T-helper 17 cell (primary cell): ENCODE measurements around the gene EIF1B. TPM values are rescaled to one million over a fixed set of nuclear protein-coding genes. Genes with fewer than 3 reads are reported as not detected.

Experiments used
- ATAC-seq: fragments of 150-1000 bp; cut with Tn5 transposase; 2 replicates; pipeline ENCODE4 v1.10.0; 2021; ENCODE audit warnings: mild to moderate bottlenecking, moderate library complexity
- DNase-seq, 3 donors: peaks; one replicate each; pipeline versions ENCODE4 v3.0.0 to v3.0.0-alpha.2; 2020 to 2021
- H3K9me3 ChIP-seq: one replicate; pipeline ENCODE4 v1.7.0; 2013; ENCODE audit warnings: low read length, mild to moderate bottlenecking; ENCODE audit not compliant: control insufficient read depth, poor library complexity, severe bottlenecking
- H3K27ac Mint-ChIP-seq: one replicate; pipeline ENCODE4 v1.8.0; 2022; ENCODE audit warnings: mild to moderate bottlenecking, moderate library complexity, mixed read lengths
- H3K27me3 Mint-ChIP-seq: one replicate; pipeline ENCODE4 v1.8.0; 2022; ENCODE audit warnings: mixed read lengths
- H3K36me3 Mint-ChIP-seq: one replicate; pipeline ENCODE4 v1.8.0; 2022; ENCODE audit warnings: low read depth, mixed read lengths
- H3K4me1 Mint-ChIP-seq: one replicate; pipeline ENCODE4 v1.8.0; 2022; ENCODE audit warnings: mild to moderate bottlenecking, mixed read lengths
- H3K4me3 Mint-ChIP-seq: one replicate; pipeline ENCODE4 v1.8.0; 2022; ENCODE audit warnings: mild to moderate bottlenecking, moderate library complexity, mixed read lengths
- total RNA-seq, 4 donors: library from RNA in 2 of 4; stranded (reverse) in 2 of 4; gene quantifications; one replicate each; pipeline ENCODE4 v1.2.3 and lab custom pipeline; 2022 to 2026

The EIF1B gene
- total RNA-seq, 2 donors from 2014 or later = 55.4 to 62.1 TPM

DNA sequence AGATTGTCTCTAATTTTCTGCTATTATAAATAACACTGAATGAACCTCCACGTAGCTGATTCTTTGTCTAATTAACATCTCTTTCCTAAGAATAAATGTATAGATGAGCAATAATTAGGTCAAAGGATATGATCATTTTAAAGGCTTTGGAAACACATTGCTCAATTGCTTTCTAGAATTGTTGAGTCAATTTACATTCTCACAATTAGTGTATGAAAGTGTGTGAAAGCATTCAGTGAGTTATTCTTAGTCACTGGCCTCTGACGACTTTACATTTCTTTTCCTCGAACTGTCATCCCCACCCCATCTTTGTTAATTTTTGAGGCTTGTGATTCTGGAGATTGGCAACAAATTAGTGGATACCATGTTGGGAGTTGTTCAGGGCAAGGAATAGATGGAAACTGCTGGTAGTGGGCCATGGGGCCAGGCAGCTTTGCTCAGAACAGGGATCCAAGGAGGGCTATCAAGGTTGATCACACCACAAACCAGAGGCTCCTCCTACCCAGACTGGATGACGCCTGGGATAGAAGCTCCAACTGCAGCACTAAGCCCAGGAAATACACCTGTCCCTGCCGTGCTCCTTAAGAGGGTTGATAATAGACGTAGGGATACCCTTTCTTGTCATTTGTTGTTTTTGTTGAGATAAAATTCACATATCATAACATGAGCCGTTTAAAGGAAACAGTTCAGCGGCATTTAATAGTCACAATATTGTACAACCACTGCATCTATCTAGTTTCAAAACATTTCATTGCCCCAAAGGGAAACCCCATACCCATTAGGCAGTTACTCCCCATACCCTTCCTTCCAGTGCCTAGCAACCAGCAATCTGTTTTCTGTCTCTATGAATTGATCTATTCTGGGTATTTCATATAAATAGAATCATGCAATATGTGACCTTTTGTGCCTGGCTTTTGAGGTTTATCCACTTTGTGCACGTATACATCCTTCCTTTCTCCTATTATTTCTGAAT is 27.9 kb downstream of the EIF1B start:
- DNase-seq (no peak), ATAC-seq (no peak)
- peaks cover 5% of the 10 kb centered on the region for H3K27me3 Mint-ChIP-seq
- H3K4me3 Mint-ChIP-seq = no peak overlapping the region
- H3K4me1 Mint-ChIP-seq = peaks cover 5% of the 10 kb centered on the region
- no peaks in the 10 kb centered on the region for H3K9me3 ChIP-seq
- H3K36me3 Mint-ChIP-seq = no peaks in the 10 kb centered on the region
- H3K27ac Mint-ChIP-seq = no peak overlapping the region

DNA sequence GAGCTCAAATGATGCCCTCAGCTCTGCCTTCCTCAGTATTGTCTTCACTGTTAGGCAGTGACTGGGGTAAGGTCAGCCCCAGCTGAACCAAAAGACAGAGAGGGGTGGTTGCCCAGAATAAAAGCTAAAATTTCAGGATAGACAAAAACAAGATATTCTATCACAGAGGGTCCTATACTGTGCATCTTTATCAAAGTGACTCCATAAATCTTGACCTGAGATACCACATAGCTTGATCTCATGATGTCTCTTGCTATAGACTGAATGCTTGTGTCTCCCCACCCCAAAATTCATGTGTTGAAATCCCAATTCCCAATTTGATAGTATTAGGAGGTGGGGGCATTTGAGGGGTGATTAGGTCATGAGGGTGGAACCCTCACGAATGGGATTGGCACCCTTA is 30.4 kb downstream of the EIF1B start:
- H3K4me1 Mint-ChIP-seq = peaks cover 5% of the 10 kb centered on the region
- H3K9me3 ChIP-seq = no peaks in the 10 kb centered on the region
- H3K27me3 Mint-ChIP-seq = no peaks in the 10 kb centered on the region
- ATAC-seq = no peak
- no peak overlapping the region for H3K27ac Mint-ChIP-seq
- no peak overlapping the region for H3K4me3 Mint-ChIP-seq
- H3K36me3 Mint-ChIP-seq = no peaks in the 10 kb centered on the region
- no peak for DNase-seq

DNA sequence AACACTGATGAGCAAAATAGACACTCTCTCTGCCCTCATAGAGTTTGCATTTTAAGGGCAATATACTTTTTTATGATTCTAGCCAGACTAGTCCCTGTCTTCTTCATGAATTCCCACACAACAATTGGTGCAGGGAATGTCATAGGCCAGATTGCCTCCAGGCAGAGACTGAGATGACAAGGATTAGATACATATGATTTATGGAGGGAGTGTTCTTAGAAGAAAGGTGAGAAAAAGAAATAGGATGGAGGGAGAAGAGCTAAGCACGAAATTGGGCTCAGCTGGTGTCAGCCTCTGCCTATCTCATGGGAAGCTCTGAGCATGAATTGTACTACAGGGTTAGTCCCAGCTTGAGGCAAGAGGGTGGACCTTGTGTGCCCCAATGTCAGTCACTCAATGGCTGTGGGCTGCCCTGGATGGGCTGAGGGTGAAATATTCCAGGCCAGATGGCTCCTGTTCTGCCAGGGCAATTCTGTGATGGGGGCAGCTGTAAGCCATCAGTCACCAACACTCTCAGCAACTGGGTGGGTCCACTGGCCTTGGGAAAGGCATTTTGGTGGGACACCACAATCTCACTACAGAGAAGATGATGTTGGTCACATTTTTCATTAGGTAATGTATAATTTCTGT is 31.1 kb downstream of the EIF1B start:
- no peak overlapping the region for H3K4me3 Mint-ChIP-seq
- H3K4me1 Mint-ChIP-seq = peaks cover 5% of the 10 kb centered on the region
- H3K9me3 ChIP-seq = no peaks in the 10 kb centered on the region
- DNase-seq (no peak), ATAC-seq (no peak)
- H3K36me3 Mint-ChIP-seq = no peaks in the 10 kb centered on the region
- no peak overlapping the region for H3K27ac Mint-ChIP-seq
- no peaks in the 10 kb centered on the region for H3K27me3 Mint-ChIP-seq

- Mint-ChIP-seq H3K27me3 (no peaks in the 10 kb centered on the region), H3K36me3 (no peaks in the 10 kb centered on the region), H3K27ac (no peak overlapping the region), H3K4me1 (peaks cover 5% of the 10 kb centered on the region), H3K4me3 (no peak overlapping the region)
- DNase-seq (no peak), ATAC-seq (no peak)
- no peaks in the 10 kb centered on the region for H3K9me3 ChIP-seq
These were observed 32.2 kb downstream of the EIF1B start for GRCh38 chr3:40341671-40342070.

- DNase-seq (no peak), ATAC-seq (no peak)
- peaks cover 4% of the 10 kb centered on the region for H3K36me3 Mint-ChIP-seq
- H3K4me1 Mint-ChIP-seq = no peaks in the 10 kb centered on the region
- no peak overlapping the region for H3K27ac Mint-ChIP-seq
- H3K27me3 Mint-ChIP-seq = peaks cover 14% of the 10 kb centered on the region
- no peak overlapping the region for H3K4me3 Mint-ChIP-seq
- no peaks in the 10 kb centered on the region for H3K9me3 ChIP-seq
These were observed 41.0 kb downstream of the EIF1B start for GRCh38 chr3:40350529-40350928.

DNA sequence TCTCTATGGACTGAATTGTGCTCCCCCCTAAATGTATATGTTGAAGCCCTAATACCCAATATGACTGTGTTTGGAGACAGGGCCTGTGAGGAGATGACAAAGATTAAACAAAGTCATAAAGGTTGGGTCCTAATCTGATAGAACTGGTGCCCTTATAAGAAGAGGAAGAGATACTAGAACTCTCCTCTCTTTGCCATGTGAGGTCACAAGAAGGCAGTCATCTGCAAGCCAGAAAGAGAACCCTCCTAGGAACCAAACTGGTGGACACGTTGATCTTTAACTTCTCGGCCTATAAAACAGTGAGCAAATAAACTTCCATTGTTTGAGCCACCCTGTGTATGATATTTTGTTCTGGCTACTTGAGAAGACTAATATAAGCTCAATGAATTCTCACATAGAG is 45.9 kb downstream of the EIF1B start:
- Mint-ChIP-seq H3K27ac (no peak overlapping the region), H3K4me1 (no peaks in the 10 kb centered on the region), H3K4me3 (no peak overlapping the region), H3K27me3 (peaks cover 14% of the 10 kb centered on the region), H3K36me3 (peaks cover 4% of the 10 kb centered on the region)
- DNase-seq (no peak), ATAC-seq (no peak)
- H3K9me3 ChIP-seq = no peaks in the 10 kb centered on the region

DNA sequence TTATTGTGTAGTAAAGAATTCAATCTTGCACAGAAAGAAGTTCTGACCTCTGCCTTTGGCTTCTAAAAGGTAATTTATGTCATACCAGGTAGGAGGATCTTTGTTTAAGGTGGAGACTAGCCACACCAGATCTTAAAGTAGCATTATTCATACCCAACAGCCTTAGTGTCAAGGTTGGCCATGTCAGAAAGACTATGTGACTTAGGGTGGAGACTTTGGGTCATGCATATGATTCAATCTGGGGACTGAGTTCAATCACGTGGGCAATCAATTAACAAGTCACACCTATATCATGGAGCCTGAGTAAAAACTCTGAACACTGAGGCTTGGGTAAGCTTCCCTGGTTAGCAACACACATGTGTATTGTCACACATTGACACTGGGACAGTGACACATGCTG is 48.9 kb downstream of the EIF1B start:
- Mint-ChIP-seq H3K27me3 (peaks cover 27% of the 10 kb centered on the region), H3K27ac (no peak overlapping the region), H3K4me1 (no peaks in the 10 kb centered on the region), H3K36me3 (peaks cover 4% of the 10 kb centered on the region), H3K4me3 (no peak overlapping the region)
- DNase-seq (no peak), ATAC-seq (no peak)
- H3K9me3 ChIP-seq = no peaks in the 10 kb centered on the region

Other genes starting within 250 kb of the EIF1B start
- gene ENTPD3, start 77.5 kb downstream of the EIF1B start, total RNA-seq = not detected
- gene RPL14, start 147.6 kb downstream of the EIF1B start, total RNA-seq = 1,000 to 10,000 TPM; 2,732 to 3,433 TPM
- gene ZNF619, start 167.4 kb downstream of the EIF1B start, total RNA-seq = 1 to 10 TPM; 5.0 to 8.4 TPM
- 1 to 10 TPM in 1 of 2 donors, under 1 TPM in 1; 0.94 to 2.5 TPM for gene ZNF620, start 196.3 kb downstream of the EIF1B start, total RNA-seq
- gene ZNF621, start 215.3 kb downstream of the EIF1B start, total RNA-seq = 10 to 100 TPM; 16.6 to 17.1 TPM